ENCODE data around the gene C20orf204.
"Not testable (repeated sequence)": the region's sequence is repeated elsewhere in the genome, so short reads cannot be mapped to it uniquely, and the experiment has no call there.

C20orf204 gene

DNA sequence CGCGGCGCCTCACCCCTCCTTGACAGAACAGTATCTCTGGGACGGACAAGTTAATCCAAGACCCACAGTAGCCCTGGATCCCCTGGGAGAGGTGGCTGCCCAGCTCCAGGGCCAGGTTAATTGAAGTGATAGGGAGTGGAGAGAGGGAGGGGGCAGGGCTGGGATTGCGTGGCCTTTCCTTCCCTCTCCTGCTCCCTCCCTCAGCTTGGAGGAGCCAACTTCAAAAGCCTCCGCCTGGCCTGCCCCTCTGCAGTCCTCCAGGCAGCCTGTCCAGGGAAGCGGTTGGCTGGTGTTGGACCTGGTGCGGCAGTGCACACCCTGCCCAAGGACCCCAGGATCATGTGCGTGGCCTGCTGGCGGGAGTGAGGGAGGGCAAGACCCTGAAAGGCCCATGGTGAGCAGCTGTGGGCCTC is at the start of gene C20orf204:
TSS of gene C20orf204 (plus strand) at position 250 of the 413 bp plus-strand sequence. CDS start at position 392, 142 bp downstream.
- DNase-seq, result no peak

- no peak for DNase-seq
These were observed 35.1 kb upstream of the C20orf204 start for GRCh38 chr20:64000906-64001305.

- no peak for DNase-seq
These were observed 34.4 kb upstream of the C20orf204 start for GRCh38 chr20:64001607-64002011.

GRCh38 chr20:64003960-64004725 is 31.8 kb upstream of the C20orf204 start:
- no peak for DNase-seq

GRCh38 chr20:64005394-64005793 is 30.6 kb upstream of the C20orf204 start:
- no peak for DNase-seq

DNA sequence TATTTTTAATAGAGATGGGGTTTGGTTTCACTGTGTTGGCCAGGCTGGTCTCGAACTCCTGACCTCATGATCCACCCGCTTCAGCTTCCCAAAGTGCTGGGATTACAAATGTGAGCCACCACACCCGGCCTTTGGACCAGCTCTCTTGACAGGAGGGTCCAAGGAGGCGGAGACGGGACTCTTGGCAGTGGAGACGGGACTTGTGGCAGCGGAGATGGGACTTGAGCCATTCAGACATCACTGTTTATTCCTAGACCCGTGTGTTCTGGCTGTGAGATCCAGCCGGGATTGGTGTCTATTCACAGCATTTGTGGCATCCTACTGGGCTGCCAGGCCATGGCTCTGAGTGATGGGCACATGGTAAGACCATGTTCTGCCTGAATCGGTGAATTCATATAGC is 29.5 kb upstream of the C20orf204 start:
- DNase-seq, result no peak

- DNase-seq, result no peak
These were observed 29.1 kb upstream of the C20orf204 start for GRCh38 chr20:64006902-64007301.

- DNase-seq, result no peak
These were observed 26.1 kb upstream of the C20orf204 start for GRCh38 chr20:64009811-64010387.

- DNase-seq, result no peak
These were observed 25.2 kb upstream of the C20orf204 start for GRCh38 chr20:64010711-64011237.

- DNase-seq, result no peak
These were observed 24.6 kb upstream of the C20orf204 start for GRCh38 chr20:64011366-64011779.

DNA sequence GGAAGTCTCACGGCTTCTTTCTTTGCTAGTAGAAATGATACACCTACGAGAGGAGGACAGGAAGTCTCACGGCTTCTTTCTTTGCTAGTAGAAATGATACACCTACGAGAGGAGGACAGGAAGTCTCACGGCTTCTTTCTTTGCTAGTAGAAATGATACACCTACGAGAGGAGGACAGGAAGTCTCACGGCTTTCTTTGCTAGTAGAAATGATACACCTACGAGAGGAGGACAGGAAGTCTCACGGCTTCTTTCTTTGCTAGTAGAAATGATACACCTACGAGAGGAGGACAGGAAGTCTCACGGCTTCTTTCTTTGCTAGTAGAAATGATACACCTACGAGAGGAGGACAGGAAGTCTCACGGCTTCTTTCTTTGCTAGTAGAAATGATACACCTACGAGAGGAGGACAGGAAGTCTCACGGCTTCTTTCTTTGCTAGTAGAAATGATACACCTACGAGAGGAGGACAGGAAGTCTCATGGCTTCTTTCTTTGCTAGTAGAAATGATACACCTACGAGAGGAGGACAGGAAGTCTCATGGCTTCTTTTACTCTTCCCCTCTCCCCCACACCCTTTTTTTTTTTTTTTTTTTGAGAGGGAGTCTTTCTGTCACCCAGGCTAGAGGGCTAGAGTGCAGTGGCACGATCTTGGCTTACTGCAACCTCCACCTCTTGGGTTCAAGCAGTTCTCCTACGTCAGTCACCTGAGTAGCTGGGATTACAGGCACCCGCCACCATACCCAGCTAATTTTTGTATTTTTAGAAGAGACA is 23.4 kb upstream of the C20orf204 start:
- not testable (repeated sequence) for DNase-seq

DNA sequence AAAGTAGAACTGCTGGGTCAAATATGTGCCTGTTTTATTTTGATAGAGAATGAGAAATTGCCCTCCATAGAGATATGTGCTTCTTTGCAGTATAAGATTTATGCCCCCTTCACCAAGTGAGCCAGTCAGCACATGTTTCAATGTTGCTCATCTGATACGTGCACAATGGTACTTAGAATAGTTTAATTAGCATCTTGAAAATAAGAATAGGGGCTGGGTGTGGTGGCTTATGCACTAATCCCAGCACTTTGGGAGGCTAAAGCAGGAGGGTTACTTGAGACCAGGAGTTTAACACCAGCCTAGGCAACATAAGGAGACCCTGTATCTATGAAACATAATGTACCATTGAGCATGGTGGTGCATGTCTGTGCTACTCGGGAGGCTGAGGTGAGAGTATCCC is 20.3 kb upstream of the C20orf204 start:
- DNase-seq, result no peak

GRCh38 chr20:64021124-64021975 is 14.6 kb upstream of the C20orf204 start:
- DNase-seq, result no peak

DNA sequence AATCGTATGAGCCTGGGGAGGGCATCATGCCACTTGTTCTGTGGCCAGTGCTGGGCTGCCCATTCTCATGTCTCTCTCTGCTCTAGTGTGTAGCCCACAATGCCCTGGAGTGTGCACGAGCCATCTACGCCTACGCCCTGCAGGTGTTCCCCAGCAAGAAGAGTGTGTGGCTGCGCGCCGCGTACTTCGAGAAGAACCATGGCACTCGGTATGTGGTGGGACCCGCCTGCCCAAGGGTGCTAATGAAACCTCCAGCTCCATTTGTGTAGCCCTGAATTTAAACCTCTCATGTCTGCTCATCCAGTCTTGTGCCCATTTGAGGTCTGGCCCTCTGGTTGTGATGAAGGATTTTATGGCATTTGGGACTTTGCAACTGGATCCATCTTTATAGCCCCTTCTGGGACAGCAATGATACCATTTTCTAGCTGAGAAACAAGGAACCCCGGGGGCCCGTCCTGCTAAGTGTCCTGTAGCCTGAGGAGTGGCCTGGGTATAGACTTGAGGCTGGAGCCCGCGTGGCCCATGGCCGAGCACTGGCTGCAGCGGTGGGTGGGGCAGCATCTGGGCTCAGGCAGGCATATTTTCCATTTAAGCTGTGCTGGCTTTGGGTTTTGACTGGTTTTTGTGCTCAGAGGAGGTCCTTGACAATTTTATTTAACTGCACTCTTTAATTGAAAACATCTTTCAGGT is 13.2 kb upstream of the C20orf204 start:
- DNase-seq, result no peak

- DNase-seq, result no peak
These were observed 12.4 kb upstream of the C20orf204 start for GRCh38 chr20:64023361-64024140.

- no peak for DNase-seq
These were observed 11.6 kb upstream of the C20orf204 start for GRCh38 chr20:64024141-64024990.

GRCh38 chr20:64025101-64025825 is 10.7 kb upstream of the C20orf204 start:
- DNase-seq, result no peak

- DNase-seq, result no peak
These were observed 10.1 kb upstream of the C20orf204 start for GRCh38 chr20:64025826-64026412.
